GM19023 (cell line): ENCODE measurements around the gene SGMS2.

Source experiments
- ATAC-seq: cut with Tn5 transposase; IDR thresholded peaks from one replicate; pipeline ENCODE4 v1.9.1; 2021; ENCODE audit warnings: mild to moderate bottlenecking, moderate library complexity; ENCODE audit not compliant: unreplicated experiment

SGMS2 gene

DNA sequence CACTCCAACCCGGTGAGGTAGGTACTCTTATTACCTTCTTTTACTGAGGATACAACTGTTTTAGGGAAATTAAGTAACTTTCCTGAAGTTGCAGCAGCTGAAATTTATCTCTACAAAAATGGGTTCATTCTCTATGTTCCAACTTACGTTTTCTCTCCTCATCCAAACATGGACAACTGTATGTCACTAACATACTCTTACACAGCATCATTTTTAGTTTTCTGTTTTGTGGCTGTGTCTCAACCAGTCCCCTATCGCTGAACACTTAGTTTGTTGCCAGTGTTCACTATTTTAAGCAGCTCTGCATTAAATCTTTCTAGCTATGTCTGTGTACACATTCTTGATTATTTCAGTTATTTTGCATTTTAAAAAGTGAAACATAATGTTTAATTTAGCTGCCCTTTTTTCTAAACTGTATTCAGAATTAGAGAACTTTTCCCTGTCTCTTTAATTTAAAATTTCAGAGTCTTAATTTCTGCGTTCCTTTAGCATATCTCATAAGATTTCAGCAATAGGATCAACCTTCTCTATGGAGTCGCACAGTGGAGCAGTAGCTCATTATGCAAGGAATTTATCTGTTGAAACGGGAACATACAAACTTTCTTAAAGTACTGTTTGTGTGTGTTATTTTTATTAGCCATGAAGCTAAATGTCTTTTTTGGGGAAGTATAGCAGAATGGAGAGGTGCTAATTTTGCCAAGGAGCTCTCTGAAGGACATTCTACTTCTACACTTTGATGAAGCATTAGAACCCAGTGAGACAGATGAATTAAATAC, 3.8 kb downstream of the SGMS2 start:
- no peak for ATAC-seq

DNA sequence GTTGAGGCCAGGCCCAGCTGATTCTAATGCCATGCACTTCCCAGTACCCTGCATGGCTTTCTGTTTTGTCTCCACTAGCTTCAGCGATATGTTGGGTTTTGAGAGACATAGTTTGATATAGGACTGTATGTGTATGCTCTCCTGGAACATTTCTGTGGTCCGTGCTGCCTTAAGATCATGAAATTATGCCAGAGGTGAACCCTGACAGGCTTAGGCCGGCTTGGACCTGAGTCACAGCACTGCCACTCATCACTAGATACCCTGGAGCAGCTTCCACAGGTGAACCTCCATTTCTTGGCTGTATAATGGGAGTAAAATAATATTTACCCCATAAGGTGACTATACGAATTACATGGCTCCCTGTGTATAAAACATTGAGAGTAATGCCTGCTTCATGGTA, 6.4 kb downstream of the SGMS2 start:
- no peak for ATAC-seq

DNA sequence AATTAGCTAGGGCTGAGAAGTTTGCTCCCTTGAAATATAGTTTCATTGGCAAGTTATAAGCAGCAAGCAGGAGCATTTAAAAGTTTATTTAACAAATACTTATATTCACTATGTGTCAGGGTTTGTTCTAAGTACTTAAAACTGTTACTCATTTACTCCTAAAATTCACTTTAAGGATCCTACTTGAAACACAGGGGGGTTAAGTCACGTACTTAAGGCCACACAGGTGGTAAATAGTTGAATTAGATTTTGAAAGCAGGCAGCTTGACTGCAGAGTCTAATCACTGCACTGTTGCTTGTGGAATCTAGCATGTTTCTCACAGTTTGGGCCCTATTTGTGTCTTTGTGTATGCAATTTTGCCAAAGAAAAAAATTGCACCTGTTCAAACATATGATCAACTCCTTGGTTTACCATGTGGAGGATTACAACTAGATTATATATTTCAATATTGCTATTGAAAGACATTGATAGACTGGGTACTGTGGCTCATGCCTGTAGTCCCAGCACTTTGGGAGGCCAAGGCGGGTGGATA, 7.6 kb downstream of the SGMS2 start:
- ATAC-seq: no peak

DNA sequence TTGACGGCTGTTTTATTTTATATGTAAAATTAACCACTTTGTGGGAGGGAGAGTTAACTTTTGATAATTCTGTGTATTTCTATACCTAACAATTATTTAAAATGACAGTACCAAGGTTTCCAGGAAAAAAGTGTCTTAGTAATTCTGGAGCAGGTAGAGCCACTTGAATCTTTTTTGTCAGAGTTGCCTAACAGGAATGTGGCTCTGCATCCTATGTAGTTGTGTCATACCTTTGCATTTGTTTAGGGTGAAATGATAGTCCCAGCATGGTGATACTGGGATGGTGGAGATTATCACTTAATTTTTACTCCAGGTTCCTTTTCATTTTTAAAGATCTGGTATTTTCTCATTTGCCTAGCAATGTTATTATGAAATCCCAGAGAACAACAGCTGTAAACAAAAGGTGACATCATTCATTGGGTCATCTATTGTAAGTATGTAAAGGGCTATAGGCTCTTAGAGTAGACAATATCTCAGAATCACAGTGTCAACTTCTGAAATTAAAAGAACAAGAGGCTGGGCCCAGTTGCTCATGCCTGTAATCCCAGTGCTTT, 9.6 kb downstream of the SGMS2 start:
- no peak for ATAC-seq

DNA sequence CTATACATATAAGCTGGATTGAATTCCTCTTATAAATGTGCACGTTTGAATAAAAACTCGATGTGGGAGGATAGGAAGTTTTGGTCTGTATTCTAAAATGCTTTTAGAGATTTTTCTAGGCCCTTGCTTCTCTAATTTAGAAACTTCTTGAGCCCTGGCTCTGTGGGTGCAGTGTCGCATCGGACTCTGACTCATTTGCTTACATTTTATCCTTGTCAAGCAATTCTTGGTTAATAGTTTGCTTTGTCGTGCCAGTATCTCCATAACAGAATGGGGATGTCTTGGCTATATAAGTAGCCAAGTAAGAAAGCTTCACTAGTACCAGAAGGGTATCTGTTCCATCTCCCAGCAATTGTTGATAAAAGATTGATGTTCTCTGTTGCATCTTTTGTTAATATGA, 10.7 kb downstream of the SGMS2 start:
- ATAC-seq: no peak

DNA sequence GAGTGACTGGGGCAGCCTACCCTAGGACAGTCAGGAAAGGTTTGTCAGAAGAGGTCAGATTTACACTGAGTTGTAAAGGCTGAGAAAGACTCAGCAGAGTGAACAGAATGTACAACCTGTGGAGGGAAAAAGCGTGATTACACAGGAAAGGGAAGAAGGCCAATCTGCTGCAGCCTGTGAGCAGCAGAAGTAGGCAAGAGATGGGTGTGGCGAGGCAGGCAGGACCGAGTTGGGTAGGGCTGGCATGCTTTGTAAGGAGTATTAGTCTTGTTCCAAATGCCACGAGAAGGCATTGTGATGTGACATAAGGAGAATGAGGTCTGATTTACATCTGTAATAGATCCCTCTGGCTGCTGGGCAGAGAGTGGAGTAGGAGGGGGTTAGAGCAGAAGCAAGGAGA, 12.6 kb downstream of the SGMS2 start:
- no peak for ATAC-seq

DNA sequence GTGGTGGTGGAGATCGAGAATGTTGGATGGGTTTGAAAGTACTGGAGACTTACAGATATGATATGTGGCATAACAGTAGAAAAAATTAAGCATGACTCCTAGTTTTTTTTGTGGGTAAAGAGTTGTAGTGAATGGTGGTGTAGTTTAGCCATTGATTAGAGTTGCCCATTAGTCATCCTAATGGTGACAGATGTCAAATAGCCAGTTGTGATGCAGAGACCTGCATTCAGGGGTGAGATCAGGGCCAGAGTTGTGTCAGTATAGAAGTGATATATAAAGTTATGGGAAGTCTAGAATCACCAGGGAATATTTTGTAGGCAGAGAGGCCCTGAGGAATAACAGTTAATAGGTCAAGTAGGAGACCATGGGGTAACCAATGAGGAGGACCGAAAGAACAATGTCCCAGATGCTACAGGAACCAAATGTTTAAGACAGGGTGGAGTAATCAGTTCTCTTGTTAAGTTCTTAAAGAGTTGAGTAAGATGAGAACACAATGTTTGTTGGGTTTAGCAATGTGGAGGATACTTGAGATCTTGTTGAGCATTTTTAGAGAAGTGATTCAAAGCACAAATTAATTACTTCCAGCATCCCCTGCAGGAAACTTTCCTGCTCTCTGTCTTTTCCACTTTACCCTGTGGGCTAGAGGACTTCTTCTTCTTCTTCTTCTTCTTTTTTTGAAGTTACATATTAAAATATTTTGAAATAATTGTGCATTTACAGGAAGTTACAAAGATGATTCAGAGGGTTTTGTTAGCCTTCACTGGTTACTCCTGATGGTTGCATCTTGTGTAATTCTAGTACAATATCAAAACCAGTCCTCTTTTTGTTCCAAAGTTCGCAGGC, 13.3 kb downstream of the SGMS2 start:
- ATAC-seq: no peak

DNA sequence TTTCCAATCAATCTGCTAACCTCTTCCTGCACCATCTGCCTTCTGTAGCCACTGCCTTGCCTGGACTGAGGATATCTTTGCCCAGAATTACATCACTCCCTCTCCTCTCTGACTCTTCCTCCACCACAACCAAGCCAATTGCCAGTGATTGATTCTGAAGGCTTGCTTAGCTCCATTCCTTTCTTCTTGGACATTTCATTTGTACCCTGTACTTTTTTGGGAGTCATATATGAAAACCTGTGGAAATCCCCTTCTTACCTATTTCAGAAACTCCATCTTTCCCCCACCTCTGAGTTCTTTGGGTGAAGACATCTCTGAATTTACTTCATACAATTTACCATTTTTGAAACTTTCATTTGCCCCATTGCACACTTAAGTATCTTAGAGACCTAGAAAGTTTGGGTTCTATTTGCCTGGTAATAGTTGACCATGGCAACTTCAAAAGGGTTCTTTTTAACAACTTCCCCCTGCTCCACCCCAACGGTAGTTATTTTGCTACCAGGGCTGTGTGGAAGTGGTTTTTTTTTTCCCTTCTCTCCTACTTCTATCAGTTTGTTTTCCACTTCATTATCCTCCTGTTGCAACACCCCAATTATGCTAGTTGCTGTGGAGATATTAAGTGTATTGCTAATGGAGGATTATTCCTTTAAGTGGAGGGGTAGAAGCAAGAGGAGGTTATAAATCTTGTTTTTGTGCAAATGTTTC, 14.3 kb downstream of the SGMS2 start:
- no peak for ATAC-seq

DNA sequence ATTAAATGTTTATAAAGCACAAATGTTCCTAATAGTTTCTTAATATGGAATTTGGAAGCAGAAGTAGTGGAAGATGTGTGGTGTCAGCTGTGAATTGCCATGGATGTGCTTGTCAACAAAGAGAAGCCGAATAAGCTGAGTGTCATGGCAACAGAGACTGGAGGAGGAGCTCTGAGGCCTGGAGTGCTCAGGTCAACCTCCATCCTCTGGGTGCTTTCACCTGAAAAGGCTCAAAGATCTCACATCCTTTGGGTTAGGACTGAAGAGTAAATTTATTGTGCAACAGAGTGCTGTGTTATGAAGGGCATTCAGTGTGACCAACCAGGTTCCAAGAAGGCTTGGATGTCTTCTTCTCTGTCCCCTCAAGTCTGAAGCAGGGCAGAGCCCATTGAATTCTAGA, 18.7 kb downstream of the SGMS2 start:
- ATAC-seq: no peak

DNA sequence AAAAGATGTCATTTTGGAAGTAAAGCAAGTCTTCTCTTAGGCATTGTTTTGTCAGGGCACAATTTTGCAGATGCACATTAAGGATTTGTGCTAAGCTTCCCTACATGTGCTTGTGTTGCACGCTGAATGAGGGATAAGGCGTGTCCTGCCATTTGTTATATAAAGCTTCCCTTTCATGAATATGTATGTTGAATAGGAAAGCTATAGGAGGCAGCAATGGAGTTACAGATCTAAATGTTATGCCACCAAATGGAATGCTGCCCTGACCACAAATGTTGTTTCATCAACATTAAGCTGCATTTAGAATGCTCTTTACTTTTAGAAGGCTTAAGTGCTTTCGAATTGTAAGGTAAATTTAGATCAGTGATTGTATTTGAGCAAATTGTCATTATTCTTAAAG, 20.9 kb downstream of the SGMS2 start:
- no peak for ATAC-seq

DNA sequence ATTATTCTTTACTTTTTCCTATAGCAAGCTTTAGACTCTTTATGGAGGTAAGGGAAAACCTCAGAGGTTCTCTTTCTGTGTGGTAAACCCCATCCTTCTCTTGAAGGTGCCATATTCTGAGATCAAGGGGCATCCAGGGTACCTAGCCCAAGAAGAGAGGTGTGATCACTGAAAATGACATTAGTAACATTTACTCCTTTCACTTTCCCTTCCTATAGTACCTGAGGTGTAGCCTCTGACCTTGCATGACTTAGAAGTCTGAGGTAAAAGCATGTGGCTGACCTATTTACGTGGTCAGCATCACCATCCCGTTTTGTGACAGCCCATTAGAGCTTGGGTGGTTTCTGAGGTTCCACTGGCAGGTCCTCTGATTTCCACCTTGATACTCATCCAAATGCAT, 25.7 kb downstream of the SGMS2 start:
- no peak for ATAC-seq

DNA sequence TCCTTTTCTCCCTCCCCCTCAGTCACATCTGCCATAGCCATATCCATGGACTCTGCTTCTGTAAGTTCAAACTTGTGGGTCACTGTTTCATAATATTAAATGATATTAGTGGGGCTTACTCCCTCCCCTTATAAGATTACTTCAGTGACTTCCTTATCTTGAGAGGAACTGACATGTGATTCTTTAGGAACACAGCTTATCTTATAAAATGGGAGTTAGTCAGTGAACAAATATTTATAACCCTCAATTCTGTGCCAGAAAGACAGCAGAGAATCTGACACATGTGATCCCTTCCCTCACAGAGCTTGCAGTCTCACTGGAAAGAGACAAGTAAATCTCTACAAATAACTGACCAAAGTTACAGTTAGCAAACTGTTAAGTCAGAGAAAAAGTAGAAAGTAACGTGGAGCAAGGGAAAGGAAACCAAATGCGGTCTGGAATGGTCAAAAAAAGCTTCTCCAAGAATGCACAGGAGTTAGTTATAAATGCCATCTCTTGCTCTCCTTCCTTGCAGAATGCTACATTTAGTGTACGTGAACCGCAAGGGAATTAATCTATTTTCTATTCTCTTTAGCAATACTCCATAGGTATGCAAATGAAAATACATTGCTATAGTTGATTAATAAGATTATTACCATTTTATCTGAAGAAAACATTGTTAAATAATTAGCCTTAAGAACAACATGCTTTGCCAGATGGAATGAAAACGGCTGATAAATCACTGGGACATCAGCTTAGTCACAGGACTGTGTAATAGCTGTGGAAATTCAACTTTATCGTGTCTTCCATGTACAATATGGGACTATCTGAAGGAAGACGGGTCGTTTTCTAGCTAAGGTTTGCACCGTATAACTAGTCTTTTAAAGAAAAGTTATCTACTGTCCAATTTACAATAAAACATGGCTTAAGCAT, 29.0 kb downstream of the SGMS2 start:
- no peak for ATAC-seq

DNA sequence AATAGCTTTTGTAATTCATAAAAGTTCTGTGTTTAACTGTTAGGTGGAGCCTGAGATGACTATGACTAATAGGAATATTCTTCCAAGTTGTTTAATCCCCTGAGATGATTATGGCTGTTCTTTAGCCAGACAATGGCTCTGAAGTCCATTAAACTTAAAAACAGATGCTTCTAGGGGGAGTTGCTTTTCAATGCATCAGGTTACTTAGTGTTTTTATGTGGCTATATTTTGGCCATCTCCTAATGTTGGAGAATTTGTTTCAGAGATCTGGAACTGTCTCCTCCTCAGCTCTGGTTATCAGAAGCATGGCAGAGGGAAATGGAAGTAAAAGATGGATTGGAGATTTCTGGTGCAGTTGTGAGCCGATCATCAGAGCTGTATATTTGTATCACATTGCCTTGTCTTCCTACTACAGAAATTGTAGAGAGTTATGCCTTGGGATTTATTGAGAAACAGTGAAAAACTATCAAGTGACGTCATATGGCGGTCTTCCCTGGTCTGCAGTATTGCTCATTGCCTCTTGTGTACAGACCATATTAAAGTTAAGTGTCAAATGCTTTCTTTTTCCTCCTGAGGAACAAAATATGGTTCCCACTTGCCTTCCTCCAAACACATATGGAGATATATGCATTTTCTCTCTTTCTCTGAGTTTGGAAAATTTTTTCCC, 29.8 kb downstream of the SGMS2 start:
- no peak for ATAC-seq

DNA sequence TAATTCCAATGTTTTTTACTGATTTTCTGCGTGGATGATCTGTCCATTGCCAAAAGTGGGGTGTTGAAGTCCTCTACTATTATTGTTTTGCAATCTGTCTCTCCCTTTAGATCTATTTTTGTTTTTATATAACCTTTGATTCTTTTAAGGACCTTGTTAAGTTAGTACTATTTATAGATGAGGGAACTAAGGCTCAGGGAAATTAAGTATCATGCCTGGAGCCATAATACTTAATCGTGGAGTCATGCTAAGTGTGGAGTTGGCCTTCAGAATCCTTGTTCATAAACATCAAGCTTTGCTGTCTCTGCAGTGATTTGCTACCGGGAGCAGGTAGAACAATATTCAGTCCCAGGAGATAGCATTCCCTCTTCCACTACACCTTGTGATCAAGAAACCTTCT, 31.0 kb downstream of the SGMS2 start:
- ATAC-seq: no peak

DNA sequence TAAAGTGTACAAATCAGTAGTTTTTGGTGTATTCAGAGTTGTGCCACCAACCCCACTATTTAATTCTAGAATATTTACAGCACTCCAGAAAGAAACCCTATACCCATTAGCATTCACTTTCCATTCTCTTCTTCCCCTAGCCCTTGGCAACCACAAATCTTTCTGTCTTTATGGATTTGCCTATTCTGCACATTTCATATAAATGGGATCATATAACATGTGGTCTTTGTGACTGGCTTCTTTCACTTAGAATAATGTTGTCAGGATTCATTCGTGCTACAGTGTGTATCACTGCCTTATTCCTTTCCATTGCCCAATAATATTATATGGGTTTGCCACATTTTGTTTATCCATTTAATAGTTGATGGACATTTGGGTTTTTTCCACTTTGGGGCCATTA, 32.2 kb downstream of the SGMS2 start:
- ATAC-seq: no peak

DNA sequence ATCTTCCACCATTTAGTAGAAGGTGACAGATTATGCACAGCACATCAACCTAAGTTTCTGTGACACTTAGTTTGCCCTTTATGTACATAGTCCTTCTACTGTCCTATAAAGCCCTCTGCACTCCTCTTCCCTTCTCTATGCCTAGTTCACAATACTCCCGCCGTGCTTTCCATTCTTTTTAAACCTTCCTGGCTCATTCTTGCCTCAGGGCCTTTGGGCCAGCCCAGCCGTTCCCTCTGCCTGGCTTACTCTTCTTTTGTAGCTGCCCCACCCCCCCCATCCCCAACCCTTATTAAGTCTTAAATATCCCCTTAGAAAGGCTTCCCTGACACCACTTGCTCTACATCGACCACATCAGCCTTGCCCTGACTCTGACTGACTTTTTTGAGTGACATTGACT, 33.0 kb downstream of the SGMS2 start:
- ATAC-seq: no peak

DNA sequence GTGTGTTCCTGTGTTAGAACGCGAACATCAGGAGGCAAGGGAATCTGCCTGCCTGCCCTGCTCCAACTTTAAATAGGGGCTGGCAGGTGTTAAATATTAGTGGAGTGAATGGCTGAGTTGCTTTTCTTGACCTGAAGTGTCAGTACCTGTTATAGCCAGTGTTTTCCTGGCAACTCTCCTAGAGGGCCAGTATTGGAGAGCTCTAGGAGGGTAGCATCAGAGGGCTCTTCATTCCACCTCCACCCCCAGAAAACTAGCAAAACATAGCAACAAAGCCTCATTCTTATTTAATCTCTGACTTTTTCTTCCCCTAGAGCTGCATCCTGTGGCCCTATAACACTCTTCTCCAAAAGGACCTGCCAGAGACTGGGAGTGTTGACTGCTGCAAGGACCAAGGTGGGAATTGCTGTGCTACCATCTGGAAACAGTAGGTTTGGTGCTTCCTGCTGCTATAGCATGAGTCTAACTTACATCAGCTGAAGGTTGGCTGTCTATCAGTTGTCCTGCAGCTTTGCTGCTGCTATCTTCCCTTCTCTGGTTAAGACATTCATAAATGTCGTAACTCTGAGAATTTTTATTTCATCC, 33.5 kb downstream of the SGMS2 start:
- ATAC-seq: no peak

DNA sequence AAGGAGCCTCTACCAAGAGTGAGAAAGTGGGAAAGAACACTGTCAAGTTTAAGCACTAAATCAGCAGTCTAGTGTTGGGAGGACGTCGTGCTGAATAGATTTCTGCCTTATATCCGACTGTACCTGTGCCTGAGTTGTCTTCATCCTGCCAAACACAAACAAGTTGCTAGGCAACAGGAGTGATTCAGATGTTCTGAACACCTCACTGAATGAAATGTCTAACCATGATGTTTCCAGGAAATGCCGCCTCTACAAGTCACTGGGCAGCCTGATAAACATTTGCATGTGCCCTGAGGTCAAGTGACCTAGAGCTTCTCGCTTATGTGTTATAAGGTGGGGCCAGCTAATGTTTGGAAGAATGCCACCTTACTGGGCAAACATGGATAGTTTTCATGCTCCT, 37.9 kb downstream of the SGMS2 start:
- ATAC-seq: no peak

DNA sequence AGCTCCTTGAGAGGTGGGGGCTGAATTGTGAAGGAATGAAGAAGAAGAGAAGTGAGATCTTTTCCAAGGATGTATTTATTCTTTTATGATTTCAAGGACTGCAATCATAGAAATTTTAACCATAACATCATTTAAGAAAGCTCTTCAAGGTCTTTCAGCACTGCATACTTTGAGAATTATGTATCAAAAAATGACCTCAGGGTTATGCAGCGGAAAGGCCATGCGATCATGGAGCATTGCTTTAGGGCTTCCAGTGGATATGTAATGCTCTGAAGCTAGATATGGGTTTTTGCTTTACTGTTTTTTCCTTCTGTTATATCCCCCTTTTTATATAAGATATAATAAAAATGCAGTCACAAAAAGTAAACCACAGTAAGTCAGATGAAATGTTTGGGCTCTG, 38.7 kb downstream of the SGMS2 start:
- ATAC-seq: no peak
